Upper lobe of left lung (tissue), 4 donors: ENCODE measurements around the gene OSBP2.

Experiments used
- CTCF ChIP-seq, 6 experiments: fragments of 450-650 bp in 4 of 6; fragments of 200-600 bp in 2 of 6; sonication (generic) in 2 of 6; IDR thresholded peaks; one replicate each; pipeline ENCODE4 v1.5.1; 2016 to 2019; ENCODE audit warnings: antibody characterized with exemption in 6 of 6
- POLR2A ChIP-seq, 4 donors: fragments of 450-650 bp; IDR thresholded peaks; one replicate each; pipeline ENCODE4 v1.5.1; 2016 to 2017; ENCODE audit warnings: antibody characterized with exemption in 4 of 4, mild to moderate bottlenecking in 2 of 4

- TF ChIP-seq CTCF (IDR thresholded peaks at IDR 0.05) (no peak), POLR2A (IDR thresholded peaks at IDR 0.05) (no peak)
Observed at GRCh38 chr22:30928401-30928800, 233.7 kb downstream of the OSBP2 start.
